GM19351 (cell line): ENCODE data around the gene PPP2R3A.
"Not testable (repeated sequence)": the region's sequence is repeated elsewhere in the genome, so short reads cannot be mapped to it uniquely, and the experiment has no call there.

Experiments
- ATAC-seq: cut with Tn5 transposase; IDR thresholded peaks from one replicate; pipeline ENCODE4 v1.9.1; 2021; ENCODE audit warnings: mild to moderate bottlenecking, moderate library complexity; ENCODE audit not compliant: unreplicated experiment

PPP2R3A gene

GRCh38 chr3:136144397-136144796 lies 178.9 kb downstream of the PPP2R3A start:
- ATAC-seq, result not testable (repeated sequence)

DNA sequence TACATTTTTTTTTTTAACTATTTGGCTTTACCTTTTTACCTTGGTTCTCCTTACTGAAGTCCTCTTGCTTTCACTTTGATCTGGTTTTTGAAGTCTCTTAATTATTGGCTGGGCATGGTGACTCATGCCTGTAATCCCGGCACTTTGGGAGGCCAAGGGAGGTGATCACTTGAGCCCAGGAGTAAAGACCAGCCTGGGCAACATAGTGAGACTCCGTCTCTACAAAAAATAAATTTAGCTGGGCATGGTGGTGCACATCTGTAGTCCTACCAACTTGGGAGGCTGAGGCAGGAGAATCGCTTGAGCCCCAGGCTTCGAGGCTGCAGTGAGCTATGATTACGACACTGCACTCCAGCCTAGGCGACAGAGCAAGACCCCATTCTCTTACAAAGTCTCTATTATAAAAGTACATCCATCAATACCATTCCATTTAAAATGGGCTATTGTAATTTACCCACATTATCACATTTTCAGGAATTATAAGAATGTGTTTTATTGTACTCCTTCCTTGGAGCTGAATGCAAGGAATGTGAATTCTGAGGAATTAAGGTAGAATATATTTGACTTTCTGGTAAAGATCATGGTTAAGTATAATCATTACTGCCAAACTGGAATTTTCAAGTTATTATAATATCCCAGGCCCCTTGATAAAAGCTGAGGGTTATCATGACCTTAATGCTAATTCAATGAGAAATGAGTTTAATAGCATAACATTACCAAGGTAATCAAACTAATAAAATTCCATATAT lies 181.6 kb downstream of the PPP2R3A start:
- no peak for ATAC-seq

DNA sequence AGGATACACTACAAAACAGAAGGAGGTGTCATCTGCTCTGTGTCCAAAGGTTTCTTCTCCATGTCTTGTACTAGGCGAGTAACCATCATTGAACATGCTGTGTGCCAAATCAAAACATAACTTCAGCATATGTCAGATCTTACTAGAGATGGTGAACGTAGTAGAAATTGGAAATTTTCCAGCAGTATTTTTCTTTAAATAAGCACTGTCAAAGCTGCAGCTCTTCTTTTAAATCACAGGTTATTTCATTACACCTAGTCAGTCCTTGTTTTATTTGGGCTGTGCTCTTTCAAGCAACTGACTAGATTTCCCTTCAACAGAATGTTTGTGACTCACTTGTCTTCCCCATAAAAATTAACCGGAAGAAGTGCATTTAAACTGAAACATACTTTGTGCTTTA lies 184.1 kb downstream of the PPP2R3A start:
- ATAC-seq, result no peak

DNA sequence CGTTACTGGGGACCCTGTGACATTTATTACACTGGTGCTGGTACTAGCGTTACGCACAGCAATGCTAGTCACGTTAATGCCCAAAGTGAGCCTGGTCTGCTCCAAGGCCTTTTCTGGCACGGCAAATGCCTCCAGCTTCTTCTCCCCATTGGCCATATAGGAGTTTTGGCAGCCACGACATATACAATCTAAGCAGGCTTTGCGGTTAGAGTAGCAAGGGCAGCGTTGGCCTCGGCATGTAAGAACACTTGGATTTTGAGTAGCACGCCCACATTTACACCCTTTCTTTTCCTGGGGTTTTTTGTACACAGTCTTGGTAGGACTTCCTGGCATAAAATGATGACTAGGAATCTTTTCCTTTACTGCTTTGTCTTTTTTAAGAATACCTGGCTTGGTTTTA lies 185.7 kb downstream of the PPP2R3A start:
- no peak for ATAC-seq

- ATAC-seq, result no peak
Measured at GRCh38 chr3:136152176-136152843, 186.8 kb downstream of the PPP2R3A start.

DNA sequence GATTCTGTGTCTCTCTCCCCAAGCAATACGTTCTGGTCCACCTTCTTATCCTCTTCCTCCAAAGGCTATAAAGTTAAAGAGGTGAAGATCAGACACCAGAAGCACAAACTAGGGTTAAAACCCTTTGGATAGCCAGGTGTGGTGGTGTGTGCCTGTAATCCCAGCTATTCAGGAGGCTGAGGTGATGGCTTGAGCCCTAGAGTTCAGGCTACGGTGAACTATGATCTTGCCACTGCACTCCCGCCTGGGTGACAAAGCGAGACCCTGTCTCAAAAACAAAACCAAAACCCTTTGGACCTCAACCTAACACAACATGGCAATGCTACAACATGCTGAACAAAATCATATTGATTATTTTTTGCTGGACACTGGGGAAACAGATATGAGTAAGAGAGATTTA lies 187.4 kb downstream of the PPP2R3A start:
- ATAC-seq, result no peak

- ATAC-seq, result no peak
Measured at GRCh38 chr3:136161516-136161915, 196.0 kb downstream of the PPP2R3A start.

DNA sequence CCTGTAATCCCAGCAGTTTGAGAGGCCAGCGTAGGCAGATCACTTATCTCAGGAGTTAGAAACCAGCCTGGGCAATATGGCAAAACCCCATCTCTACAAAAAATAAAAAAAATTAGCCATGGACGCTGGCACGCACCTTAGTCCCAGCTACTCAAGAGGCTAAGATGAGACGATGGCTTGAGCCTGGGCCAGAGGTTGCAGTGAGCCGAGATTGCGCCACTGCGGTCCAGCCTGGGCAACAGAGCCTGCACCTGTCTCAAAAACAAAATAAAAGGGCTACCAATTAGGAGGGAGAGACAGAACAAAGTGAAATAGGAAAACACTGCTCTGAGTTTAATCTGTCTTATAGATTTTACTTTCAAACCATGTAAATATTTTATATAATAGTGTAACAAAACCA lies 196.8 kb downstream of the PPP2R3A start:
- ATAC-seq, result no peak

- not testable (repeated sequence) for ATAC-seq
Measured at GRCh38 chr3:136163607-136164006, 198.1 kb downstream of the PPP2R3A start.

- no peak for ATAC-seq
Measured at GRCh38 chr3:136166507-136166906, 201.0 kb downstream of the PPP2R3A start.

DNA sequence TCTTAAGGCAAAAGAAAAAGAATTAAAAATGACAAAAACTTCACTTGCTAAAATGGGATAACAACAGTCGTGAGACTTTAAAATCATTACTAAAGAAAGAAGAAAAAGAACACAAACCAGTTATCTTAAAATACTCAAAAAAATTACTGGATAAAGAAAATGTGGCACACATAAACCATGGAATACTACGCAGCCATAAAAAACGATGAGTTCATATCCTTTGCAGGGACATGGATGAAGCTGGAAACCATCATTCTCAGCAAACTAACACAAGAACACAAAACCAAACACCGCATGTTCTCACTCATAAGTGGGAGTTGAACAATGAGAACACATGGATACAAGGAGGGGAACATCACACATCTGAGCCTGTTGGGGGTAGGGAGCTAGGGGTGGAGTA lies 202.7 kb downstream of the PPP2R3A start:
- not testable (repeated sequence) for ATAC-seq

GRCh38 chr3:136171097-136171542 lies 205.6 kb downstream of the PPP2R3A start:
- no peak for ATAC-seq

DNA sequence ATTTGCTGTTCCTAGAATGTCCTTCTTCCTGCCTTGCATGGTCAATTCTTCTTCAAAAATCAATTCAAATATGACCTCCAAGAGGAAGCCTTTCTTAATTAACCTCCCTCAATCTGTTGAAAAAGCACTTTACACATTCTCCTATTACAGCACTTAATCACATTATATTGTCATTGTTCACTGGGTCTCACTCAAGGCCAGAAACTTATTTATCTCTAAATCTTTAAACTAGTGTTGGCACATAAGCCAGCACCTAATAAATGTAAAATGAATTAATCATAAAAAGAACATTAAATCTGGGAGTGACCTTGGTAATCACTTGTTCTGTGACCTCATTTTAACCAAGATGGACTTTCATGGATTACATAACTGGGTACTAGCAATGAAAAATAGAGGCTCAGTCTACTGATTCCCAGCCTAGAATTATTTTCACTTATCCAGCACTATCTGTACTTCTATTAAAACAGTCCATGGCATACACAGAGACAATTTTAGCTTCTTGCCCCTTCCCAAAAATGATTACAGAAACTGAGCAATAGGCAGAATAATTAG lies 208.5 kb downstream of the PPP2R3A start:
- no peak for ATAC-seq

DNA sequence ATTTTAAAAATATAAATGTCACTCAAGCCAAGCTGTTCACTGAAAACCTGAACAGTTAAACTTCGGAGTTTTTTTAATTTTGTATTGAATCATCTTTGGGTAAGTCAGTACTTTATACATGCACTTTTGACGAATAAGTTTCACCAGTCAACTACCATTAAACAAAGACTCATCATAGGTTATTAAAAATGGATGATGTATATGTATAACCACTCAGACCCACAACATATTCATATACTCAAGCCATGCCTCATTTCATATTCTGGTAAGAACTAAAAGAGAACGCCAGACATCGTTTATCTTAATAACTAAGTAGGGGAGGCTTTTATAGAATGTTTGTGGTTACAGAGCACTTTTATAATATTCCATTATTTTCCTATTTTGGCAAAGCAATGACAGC lies 212.3 kb downstream of the PPP2R3A start:
- ATAC-seq, result no peak

- ATAC-seq, result no peak
Measured at GRCh38 chr3:136181741-136182140, 216.2 kb downstream of the PPP2R3A start.

GRCh38 chr3:136184703-136185102 lies 219.2 kb downstream of the PPP2R3A start:
- no peak for ATAC-seq

DNA sequence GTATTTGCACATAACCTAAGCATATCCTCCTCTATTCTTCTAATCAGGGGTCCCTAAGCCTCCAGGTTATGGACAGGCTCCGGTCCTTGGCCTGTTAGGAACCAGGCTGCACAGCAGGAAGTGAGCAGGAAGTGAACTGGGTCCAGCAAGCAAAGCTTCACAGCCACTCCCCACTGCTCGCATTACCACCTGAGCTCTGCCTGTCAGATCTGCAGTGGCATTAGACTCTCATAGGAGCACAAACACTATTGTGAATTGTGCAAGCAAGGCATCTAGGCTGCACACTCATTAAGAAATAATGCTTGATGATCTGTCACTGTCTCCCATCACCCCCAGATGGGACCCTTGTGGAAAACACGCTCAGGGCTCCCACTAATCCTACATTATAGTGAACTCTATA lies 220.8 kb downstream of the PPP2R3A start:
- ATAC-seq, result peak; percentile 61

DNA sequence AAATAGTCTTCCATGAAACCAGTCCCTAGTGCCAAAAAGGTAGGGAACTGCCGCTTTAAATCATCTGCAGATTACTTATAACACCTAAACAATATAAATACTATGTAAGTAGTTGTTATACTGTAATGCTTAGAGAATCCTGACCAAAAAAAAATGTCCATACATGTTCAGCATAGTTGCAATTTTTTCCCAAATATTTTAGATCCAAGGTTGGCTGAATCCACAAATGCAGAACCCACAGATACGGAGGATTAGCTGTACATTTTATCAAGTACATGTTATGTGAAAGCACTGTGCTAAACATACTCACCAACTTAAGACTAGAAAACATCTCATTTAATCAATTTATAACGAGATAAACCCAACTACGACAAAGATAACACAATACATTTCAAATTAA lies 221.3 kb downstream of the PPP2R3A start:
- ATAC-seq, result no peak

DNA sequence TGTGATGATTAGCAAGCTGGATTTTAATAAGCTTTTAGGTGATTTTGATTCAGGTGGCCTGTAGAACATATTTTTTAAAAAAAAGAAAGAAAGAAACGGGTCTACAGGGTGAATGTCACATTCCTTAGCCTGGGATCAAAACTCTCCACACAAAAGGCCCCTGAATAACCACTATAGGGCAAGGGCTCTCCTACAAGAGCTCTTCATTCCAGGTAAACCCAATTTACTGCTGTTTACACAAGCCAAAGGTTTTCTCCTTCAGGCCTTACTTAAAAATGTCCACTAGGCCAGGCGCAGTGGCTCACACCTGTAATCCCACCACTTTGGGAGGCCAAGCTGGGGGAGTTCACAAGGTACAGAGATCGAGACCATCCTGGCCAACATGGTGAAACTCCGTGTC lies 222.3 kb downstream of the PPP2R3A start:
- ATAC-seq, result no peak

DNA sequence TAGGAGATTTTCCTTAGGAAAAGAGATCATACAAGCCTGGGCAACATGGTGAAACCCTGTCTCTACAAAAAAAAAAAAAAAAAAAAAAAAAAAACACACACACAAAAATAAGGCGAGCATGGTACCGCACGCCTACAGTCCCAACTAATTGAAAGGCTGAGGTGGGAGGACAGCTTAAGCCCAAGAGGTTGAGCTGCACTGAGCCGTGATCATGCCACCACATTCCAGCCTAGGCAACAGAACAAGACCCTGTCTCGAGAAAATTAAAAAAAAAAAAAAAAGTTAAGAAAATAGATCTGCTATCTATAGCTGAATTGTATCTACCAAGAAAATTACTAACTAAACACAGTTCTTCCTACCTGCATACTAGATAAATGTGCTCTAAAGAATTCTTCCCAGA lies 223.5 kb downstream of the PPP2R3A start:
- no peak for ATAC-seq

- ATAC-seq, result no peak
Measured at GRCh38 chr3:136189859-136190617, 224.5 kb downstream of the PPP2R3A start.
